GM23338 (cell line): Measurements from ENCODE around the gene CEND1. TPM values are rescaled to one million over a fixed set of nuclear protein-coding genes. Genes with fewer than 3 reads are reported as not detected.

Source experiments
- ATAC-seq: fragments of 200-7000 bp; cut with Tn5 transposase; 3 replicates; pipeline ENCODE4 v1.9.1; 2020
- DNase-seq: peaks from one replicate; pipeline ENCODE4 v3.0.0-alpha.2; 2015; ENCODE audit warnings: low spot score
- H2AFZ ChIP-seq: fragments of 200-600 bp; sonication (generic); 2 replicates; pipeline ENCODE4 v1.8.0; 2016; ENCODE audit warnings: antibody characterized with exemption, mild to moderate bottlenecking, moderate library complexity
- H3F3A ChIP-seq: fragments of 200-600 bp; sonication (generic); replicated peaks from 2 replicates; pipeline ENCODE4 v1.8.0; 2017; ENCODE audit warnings: antibody characterized with exemption, mixed run types, low read depth
- H3K27ac ChIP-seq: fragments of 200-600 bp; sonication (generic); 2 replicates; pipeline ENCODE4 v1.6.1; 2016; ENCODE audit warnings: low read depth
- H3K27me3 ChIP-seq: fragments of 200-600 bp; sonication (generic); 2 replicates; pipeline ENCODE4 v1.8.0; 2016; ENCODE audit warnings: mild to moderate bottlenecking, mixed run types, moderate library complexity; ENCODE audit not compliant: insufficient read depth
- H3K36me3 ChIP-seq: fragments of 200-600 bp; sonication (generic); 2 replicates; pipeline ENCODE4 v1.8.0; 2016; ENCODE audit warnings: mild to moderate bottlenecking; ENCODE audit not compliant: insufficient read depth
- H3K4me1 ChIP-seq: fragments of 200-600 bp; sonication (generic); 2 replicates; pipeline ENCODE4 v1.8.0; 2016; ENCODE audit warnings: mild to moderate bottlenecking, moderate library complexity; ENCODE audit not compliant: insufficient read depth
- H3K4me2 ChIP-seq: fragments of 200-600 bp; sonication (generic); 2 replicates; pipeline ENCODE4 v1.7.1; 2017; ENCODE audit warnings: mixed run types
- H3K4me3 ChIP-seq: fragments of 200-600 bp; sonication (generic); 2 replicates; pipeline ENCODE4 v1.6.1; 2016; ENCODE audit warnings: mixed run types
- H3K79me2 ChIP-seq: fragments of 200-600 bp; sonication (generic); replicated peaks from 2 replicates; pipeline ENCODE4 v1.8.0; 2017; ENCODE audit warnings: mild to moderate bottlenecking; ENCODE audit not compliant: insufficient read depth
- H3K9me2 ChIP-seq: fragments of 200-600 bp; sonication (generic); 2 replicates; pipeline ENCODE4 v1.8.0; 2017; ENCODE audit not compliant: insufficient read depth
- H4K20me1 ChIP-seq: fragments of 200-600 bp; sonication (generic); replicated peaks from 2 replicates; pipeline ENCODE4 v1.8.0; 2017; ENCODE audit warnings: mild to moderate bottlenecking; ENCODE audit not compliant: insufficient read depth
- H3K27ac Mint-ChIP-seq: 2 replicates; pipeline ENCODE4 v1.8.0; 2020; ENCODE audit warnings: inconsistent platforms, mild to moderate bottlenecking, moderate library complexity, mixed read lengths
- H3K27me3 Mint-ChIP-seq: 3 replicates; pipeline ENCODE4 v1.8.0; 2022; ENCODE audit warnings: low read depth, mild to moderate bottlenecking, moderate library complexity, mixed read lengths, inconsistent platforms; ENCODE audit not compliant: insufficient read depth, poor library complexity
- H3K36me3 Mint-ChIP-seq: 3 replicates; pipeline ENCODE4 v1.8.0; 2021; ENCODE audit warnings: low read depth, mild to moderate bottlenecking, inconsistent platforms, moderate library complexity, mixed read lengths
- H3K4me1 Mint-ChIP-seq: 3 replicates; pipeline ENCODE4 v1.8.0; 2020; ENCODE audit warnings: mild to moderate bottlenecking, inconsistent platforms, mixed read lengths
- H3K4me3 Mint-ChIP-seq: 3 replicates; pipeline ENCODE4 v1.8.0; 2021; ENCODE audit warnings: moderate library complexity, mild to moderate bottlenecking, inconsistent platforms, mixed read lengths
- H3K9me3 Mint-ChIP-seq: 3 replicates; pipeline ENCODE4 v1.8.0; 2020; ENCODE audit warnings: moderate library complexity, mild to moderate bottlenecking, inconsistent platforms, mixed read lengths
- CREB1 ChIP-seq: fragments of 250-450 bp; sonication (Bioruptor Pico); IDR thresholded peaks from 2 replicates; pipeline ENCODE4 v1.5.0; 2020; ENCODE audit warnings: low read depth, mild to moderate bottlenecking, moderate library complexity
- EZH2 ChIP-seq: fragments of 200-600 bp; sonication (generic); IDR thresholded peaks from one replicate; pipeline ENCODE4 v1.8.0; 2017; ENCODE audit warnings: antibody characterized with exemption, mild to moderate bottlenecking, low read depth; ENCODE audit not compliant: unreplicated experiment
- EZH2phosphoT487 ChIP-seq: fragments of 200-600 bp; sonication (generic); IDR thresholded peaks from one replicate; pipeline ENCODE4 v1.8.1; 2018; ENCODE audit warnings: antibody characterized with exemption; ENCODE audit not compliant: unreplicated experiment
- JUNB ChIP-seq: IDR thresholded peaks from one replicate; pipeline ENCODE4 v1.6.1; 2016; ENCODE audit warnings: antibody characterized with exemption; ENCODE audit not compliant: unreplicated experiment
- NANOG ChIP-seq: IDR thresholded peaks from 2 replicates; pipeline ENCODE4 v1.6.1; 2016; ENCODE audit warnings: antibody characterized with exemption, borderline replicate concordance
- POLR2AphosphoS5 ChIP-seq: IDR thresholded peaks from 2 replicates; pipeline ENCODE4 v1.6.1; 2016; ENCODE audit warnings: antibody characterized with exemption, low read depth
- STAT1 ChIP-seq: IDR thresholded peaks from one replicate; pipeline ENCODE4 v1.6.1; 2016; ENCODE audit warnings: antibody characterized with exemption; ENCODE audit not compliant: unreplicated experiment
- ZNF114 ChIP-seq: fragments of 250-450 bp; sonication (Bioruptor Pico); IDR thresholded peaks from 2 replicates; pipeline ENCODE4 v1.5.0; 2020; ENCODE audit warnings: mild to moderate bottlenecking, moderate library complexity
- ZNF331 ChIP-seq: fragments of 250-450 bp; sonication (Bioruptor Pico); IDR thresholded peaks from 2 replicates; pipeline ENCODE4 v1.5.0; 2020; ENCODE audit warnings: low read depth, mild to moderate bottlenecking, moderate library complexity
- polyA plus RNA-seq: library from polyadenylated mRNA; unstranded; fragments of >200 nt; fragmentation: Nextera tagmentation; extraction: Ambion mirVana; gene quantifications from 2 replicates; pipeline ENCODE4 v1.2.1, GENCODE V29; 2016
- total RNA-seq: library from RNA; depleted of rRNA; stranded (reverse); fragments of >200 nt; shearing (Covaris generic); gene quantifications from 2 replicates; pipeline ENCODE4 v1.2.3, GENCODE V29; 2014
- TF ChIP-seq, protein P1 (sequence below): fragments of 250-450 bp; sonication (Bioruptor Pico); IDR thresholded peaks from 2 replicates; pipeline ENCODE4 v1.5.0; 2020; ENCODE audit warnings: mild to moderate bottlenecking, moderate library complexity
- TF ChIP-seq, protein P2 (sequence below): IDR thresholded peaks from one replicate; pipeline ENCODE4 v1.6.1; 2018; ENCODE audit warnings: antibody characterized with exemption; ENCODE audit not compliant: unreplicated experiment
- TF ChIP-seq, protein P3 (sequence below): IDR thresholded peaks from 2 replicates; pipeline ENCODE4 v1.6.1; 2016; ENCODE audit warnings: antibody characterized with exemption
- TF ChIP-seq, protein P4 (sequence below), 2 experiments: fragments of 200-600 bp in 1 of 2; sonication (generic) in 1 of 2; conservative IDR thresholded peaks; 2 replicates each; pipeline versions ENCODE4 v1.5.1 to v1.6.1; 2016 to 2017; ENCODE audit warnings: antibody characterized with exemption in 2 of 2, low read depth in 2 of 2, mild to moderate bottlenecking in 2 of 2, moderate library complexity in 1 of 2

Gene CEND1
- total and polyA plus RNA-seq, 2 experiments from 2014 or later: 4.8 to 5.5 TPM

DNA sequence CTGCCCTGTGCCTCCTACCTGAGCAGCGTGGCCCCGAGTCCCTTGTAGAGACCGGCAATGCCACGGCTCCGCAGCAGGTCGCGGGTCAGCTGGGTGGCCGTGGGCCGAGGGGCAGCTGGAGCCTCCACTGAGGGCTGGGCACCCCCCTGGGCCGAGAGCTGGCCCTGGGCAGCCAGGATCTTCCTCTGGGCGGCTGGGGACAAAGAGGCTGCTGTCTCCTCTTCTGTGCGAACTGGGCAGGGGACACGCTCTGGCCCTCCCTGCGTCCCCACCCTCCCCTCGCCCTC lies 2.6 kb upstream of the CEND1 start:
- peaks cover 23% of the 10 kb centered on the region; the same call in 1 of the 2 replicates for H3K4me1 ChIP-seq
- H3K4me3 ChIP-seq: no peak overlapping the region
- H2AFZ ChIP-seq: no peak overlapping the region
- H3K36me3 ChIP-seq: no peaks in the 10 kb centered on the region
- peaks cover 13% of the 10 kb centered on the region for H3F3A ChIP-seq
- H3K27ac Mint-ChIP-seq: no peak overlapping the region
- ATAC-seq (no peak), DNase-seq (no peak)
- H3K27ac ChIP-seq: no peak overlapping the region
- no peak overlapping the region for H3K4me3 Mint-ChIP-seq
- H4K20me1 ChIP-seq: peaks cover 3% of the 10 kb centered on the region; the same call in 1 of the 2 replicates
- TF ChIP-seq POLR2AphosphoS5 (no peak), STAT1 (no peak), NANOG (no peak), ZNF331 (no peak), EZH2phosphoT487 (no peak), JUNB (no peak), CREB1 (CRISPR knock-in tag) (no peak), EZH2 (no peak), ZNF114 (CRISPR knock-in tag) (no peak)
- TF ChIP-seq, protein P1, sequence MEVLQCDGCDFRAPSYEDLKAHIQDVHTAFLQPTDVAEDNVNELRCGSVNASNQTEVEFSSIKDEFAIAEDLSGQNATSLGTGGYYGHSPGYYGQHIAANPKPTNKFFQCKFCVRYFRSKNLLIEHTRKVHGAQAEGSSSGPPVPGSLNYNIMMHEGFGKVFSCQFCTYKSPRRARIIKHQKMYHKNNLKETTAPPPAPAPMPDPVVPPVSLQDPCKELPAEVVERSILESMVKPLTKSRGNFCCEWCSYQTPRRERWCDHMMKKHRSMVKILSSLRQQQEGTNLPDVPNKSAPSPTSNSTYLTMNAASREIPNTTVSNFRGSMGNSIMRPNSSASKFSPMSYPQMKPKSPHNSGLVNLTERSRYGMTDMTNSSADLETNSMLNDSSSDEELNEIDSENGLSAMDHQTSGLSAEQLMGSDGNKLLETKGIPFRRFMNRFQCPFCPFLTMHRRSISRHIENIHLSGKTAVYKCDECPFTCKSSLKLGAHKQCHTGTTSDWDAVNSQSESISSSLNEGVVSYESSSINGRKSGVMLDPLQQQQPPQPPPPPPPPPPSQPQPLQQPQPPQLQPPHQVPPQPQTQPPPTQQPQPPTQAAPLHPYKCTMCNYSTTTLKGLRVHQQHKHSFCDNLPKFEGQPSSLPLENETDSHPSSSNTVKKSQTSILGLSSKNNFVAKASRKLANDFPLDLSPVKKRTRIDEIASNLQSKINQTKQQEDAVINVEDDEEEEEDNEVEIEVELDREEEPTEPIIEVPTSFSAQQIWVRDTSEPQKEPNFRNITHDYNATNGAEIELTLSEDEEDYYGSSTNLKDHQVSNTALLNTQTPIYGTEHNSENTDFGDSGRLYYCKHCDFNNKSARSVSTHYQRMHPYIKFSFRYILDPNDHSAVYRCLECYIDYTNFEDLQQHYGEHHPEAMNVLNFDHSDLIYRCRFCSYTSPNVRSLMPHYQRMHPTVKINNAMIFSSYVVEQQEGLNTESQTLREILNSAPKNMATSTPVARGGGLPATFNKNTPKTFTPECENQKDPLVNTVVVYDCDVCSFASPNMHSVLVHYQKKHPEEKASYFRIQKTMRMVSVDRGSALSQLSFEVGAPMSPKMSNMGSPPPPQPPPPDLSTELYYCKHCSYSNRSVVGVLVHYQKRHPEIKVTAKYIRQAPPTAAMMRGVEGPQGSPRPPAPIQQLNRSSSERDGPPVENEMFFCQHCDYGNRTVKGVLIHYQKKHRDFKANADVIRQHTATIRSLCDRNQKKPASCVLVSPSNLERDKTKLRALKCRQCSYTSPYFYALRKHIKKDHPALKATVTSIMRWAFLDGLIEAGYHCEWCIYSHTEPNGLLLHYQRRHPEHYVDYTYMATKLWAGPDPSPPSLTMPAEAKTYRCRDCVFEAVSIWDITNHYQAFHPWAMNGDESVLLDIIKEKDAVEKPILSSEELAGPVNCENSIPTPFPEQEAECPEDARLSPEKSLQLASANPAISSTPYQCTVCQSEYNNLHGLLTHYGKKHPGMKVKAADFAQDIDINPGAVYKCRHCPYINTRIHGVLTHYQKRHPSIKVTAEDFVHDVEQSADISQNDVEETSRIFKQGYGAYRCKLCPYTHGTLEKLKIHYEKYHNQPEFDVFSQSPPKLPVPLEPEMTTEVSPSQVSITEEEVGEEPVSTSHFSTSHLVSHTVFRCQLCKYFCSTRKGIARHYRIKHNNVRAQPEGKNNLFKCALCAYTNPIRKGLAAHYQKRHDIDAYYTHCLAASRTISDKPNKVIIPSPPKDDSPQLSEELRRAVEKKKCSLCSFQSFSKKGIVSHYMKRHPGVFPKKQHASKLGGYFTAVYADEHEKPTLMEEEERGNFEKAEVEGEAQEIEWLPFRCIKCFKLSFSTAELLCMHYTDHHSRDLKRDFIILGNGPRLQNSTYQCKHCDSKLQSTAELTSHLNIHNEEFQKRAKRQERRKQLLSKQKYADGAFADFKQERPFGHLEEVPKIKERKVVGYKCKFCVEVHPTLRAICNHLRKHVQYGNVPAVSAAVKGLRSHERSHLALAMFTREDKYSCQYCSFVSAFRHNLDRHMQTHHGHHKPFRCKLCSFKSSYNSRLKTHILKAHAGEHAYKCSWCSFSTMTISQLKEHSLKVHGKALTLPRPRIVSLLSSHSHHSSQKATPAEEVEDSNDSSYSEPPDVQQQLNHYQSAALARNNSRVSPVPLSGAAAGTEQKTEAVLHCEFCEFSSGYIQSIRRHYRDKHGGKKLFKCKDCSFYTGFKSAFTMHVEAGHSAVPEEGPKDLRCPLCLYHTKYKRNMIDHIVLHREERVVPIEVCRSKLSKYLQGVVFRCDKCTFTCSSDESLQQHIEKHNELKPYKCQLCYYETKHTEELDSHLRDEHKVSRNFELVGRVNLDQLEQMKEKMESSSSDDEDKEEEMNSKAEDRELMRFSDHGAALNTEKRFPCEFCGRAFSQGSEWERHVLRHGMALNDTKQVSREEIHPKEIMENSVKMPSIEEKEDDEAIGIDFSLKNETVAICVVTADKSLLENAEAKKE: no peak
- TF ChIP-seq, protein P2, sequence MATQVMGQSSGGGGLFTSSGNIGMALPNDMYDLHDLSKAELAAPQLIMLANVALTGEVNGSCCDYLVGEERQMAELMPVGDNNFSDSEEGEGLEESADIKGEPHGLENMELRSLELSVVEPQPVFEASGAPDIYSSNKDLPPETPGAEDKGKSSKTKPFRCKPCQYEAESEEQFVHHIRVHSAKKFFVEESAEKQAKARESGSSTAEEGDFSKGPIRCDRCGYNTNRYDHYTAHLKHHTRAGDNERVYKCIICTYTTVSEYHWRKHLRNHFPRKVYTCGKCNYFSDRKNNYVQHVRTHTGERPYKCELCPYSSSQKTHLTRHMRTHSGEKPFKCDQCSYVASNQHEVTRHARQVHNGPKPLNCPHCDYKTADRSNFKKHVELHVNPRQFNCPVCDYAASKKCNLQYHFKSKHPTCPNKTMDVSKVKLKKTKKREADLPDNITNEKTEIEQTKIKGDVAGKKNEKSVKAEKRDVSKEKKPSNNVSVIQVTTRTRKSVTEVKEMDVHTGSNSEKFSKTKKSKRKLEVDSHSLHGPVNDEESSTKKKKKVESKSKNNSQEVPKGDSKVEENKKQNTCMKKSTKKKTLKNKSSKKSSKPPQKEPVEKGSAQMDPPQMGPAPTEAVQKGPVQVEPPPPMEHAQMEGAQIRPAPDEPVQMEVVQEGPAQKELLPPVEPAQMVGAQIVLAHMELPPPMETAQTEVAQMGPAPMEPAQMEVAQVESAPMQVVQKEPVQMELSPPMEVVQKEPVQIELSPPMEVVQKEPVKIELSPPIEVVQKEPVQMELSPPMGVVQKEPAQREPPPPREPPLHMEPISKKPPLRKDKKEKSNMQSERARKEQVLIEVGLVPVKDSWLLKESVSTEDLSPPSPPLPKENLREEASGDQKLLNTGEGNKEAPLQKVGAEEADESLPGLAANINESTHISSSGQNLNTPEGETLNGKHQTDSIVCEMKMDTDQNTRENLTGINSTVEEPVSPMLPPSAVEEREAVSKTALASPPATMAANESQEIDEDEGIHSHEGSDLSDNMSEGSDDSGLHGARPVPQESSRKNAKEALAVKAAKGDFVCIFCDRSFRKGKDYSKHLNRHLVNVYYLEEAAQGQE: no peak
- TF ChIP-seq, protein P3, sequence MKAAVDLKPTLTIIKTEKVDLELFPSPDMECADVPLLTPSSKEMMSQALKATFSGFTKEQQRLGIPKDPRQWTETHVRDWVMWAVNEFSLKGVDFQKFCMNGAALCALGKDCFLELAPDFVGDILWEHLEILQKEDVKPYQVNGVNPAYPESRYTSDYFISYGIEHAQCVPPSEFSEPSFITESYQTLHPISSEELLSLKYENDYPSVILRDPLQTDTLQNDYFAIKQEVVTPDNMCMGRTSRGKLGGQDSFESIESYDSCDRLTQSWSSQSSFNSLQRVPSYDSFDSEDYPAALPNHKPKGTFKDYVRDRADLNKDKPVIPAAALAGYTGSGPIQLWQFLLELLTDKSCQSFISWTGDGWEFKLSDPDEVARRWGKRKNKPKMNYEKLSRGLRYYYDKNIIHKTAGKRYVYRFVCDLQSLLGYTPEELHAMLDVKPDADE: no peak
- TF ChIP-seq, protein P4, sequence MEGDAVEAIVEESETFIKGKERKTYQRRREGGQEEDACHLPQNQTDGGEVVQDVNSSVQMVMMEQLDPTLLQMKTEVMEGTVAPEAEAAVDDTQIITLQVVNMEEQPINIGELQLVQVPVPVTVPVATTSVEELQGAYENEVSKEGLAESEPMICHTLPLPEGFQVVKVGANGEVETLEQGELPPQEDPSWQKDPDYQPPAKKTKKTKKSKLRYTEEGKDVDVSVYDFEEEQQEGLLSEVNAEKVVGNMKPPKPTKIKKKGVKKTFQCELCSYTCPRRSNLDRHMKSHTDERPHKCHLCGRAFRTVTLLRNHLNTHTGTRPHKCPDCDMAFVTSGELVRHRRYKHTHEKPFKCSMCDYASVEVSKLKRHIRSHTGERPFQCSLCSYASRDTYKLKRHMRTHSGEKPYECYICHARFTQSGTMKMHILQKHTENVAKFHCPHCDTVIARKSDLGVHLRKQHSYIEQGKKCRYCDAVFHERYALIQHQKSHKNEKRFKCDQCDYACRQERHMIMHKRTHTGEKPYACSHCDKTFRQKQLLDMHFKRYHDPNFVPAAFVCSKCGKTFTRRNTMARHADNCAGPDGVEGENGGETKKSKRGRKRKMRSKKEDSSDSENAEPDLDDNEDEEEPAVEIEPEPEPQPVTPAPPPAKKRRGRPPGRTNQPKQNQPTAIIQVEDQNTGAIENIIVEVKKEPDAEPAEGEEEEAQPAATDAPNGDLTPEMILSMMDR (conservative IDR thresholded peaks at IDR 0.05; ENCODE audit: low read depth in 2 of 2): no peak
- H3K36me3 Mint-ChIP-seq: peaks cover 6% of the 10 kb centered on the region; the same call in 1 of the 3 replicates
- H3K4me1 Mint-ChIP-seq: peaks cover 32% of the 10 kb centered on the region
- no peaks in the 10 kb centered on the region for H3K27me3 ChIP-seq
- no peaks in the 10 kb centered on the region for H3K9me2 ChIP-seq
- no peaks in the 10 kb centered on the region for H3K9me3 Mint-ChIP-seq
- peaks cover 15% of the 10 kb centered on the region for H3K27me3 Mint-ChIP-seq
- no peaks in the 10 kb centered on the region; the same call in 1 of the 2 replicates for H3K79me2 ChIP-seq
- no peak overlapping the region for H3K4me2 ChIP-seq
